ENCODE measurements around the gene ACTL9.
"Not testable (repeated sequence)": the region's sequence is repeated elsewhere in the genome, so short reads cannot be mapped to it uniquely, and the experiment has no call there.

The ACTL9 gene

GRCh38 chr19:8698433-8699063, at the start of gene ACTL9:
TSS of gene ACTL9 (minus strand) at chr19:8698795. CDS start at chr19:8698701, 94 bp downstream.
- no peak for DNase-seq

GRCh38 chr19:8739291-8740065, 40.9 kb upstream of the ACTL9 start:
- DNase-seq: not testable (repeated sequence)

GRCh38 chr19:8738377-8738776, 39.8 kb upstream of the ACTL9 start:
- DNase-seq: no peak

GRCh38 chr19:8731428-8732169, 33.0 kb upstream of the ACTL9 start:
- DNase-seq: no peak

- no peak for DNase-seq
Measured at GRCh38 chr19:8724276-8724675, 25.7 kb upstream of the ACTL9 start.

- no peak for DNase-seq
Measured at GRCh38 chr19:8722032-8722431, 23.4 kb upstream of the ACTL9 start.

- DNase-seq: no peak
Measured at GRCh38 chr19:8721334-8721733, 22.7 kb upstream of the ACTL9 start, which contains the start of gene OR2Z1. TSS of gene OR2Z1 (plus strand) at chr19:8721634. CDS start at chr19:8731029, 9,395 bp downstream.

GRCh38 chr19:8710337-8710736, 11.7 kb upstream of the ACTL9 start:
- DNase-seq: not testable (repeated sequence)

GRCh38 chr19:8705742-8706141, 7.1 kb upstream of the ACTL9 start:
- no peak for DNase-seq

GRCh38 chr19:8705304-8705703, 6.7 kb upstream of the ACTL9 start:
- DNase-seq: not testable (repeated sequence)

GRCh38 chr19:8703223-8703622, 4.6 kb upstream of the ACTL9 start:
- DNase-seq: no peak

GRCh38 chr19:8702350-8702749, 3.8 kb upstream of the ACTL9 start:
- DNase-seq: no peak

GRCh38 chr19:8700956-8701355, 2.4 kb upstream of the ACTL9 start:
- no peak for DNase-seq

GRCh38 chr19:8699908-8700307, 1.3 kb upstream of the ACTL9 start:
- DNase-seq: no peak

- DNase-seq: no peak
Measured at GRCh38 chr19:8697671-8698432, 743 bp downstream of the ACTL9 start.

- no peak for DNase-seq
Measured at GRCh38 chr19:8696993-8697392, 1.6 kb downstream of the ACTL9 start.

- no peak for DNase-seq
Measured at GRCh38 chr19:8695911-8696310, 2.7 kb downstream of the ACTL9 start.

GRCh38 chr19:8695501-8695900, 3.1 kb downstream of the ACTL9 start:
- no peak for DNase-seq

GRCh38 chr19:8690753-8691539, 7.6 kb downstream of the ACTL9 start:
- DNase-seq: no peak

- DNase-seq: no peak
Measured at GRCh38 chr19:8688930-8689329, 9.7 kb downstream of the ACTL9 start.

GRCh38 chr19:8686549-8686948, 12.0 kb downstream of the ACTL9 start:
- DNase-seq: no peak

Measured in NCI-H1694 treated with DMSO at 0.1 percent for 48 hours (cell line).